Measurements from ENCODE around the gene MEGF9.

MEGF9 gene

DNA sequence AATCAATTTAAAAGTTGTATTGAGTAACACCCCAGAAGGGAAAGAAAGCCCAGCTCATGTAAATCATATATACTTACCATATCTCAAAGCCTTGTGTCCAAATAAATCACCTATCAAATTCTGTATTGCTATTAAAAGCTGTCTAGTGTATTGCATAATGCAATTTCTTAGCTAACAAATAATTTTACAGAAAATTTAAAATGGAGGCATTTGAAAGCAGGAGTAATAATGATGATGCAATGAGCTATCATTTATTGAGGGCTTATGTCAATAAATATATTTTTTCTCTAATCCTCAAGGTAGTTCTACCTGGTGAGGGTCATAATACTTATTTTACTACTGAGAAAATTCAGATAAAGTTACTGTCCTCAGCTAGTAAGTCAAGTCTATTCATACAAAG, 91.5 kb downstream of the MEGF9 start:
- no peak overlapping the region for H3K27ac ChIP-seq
- CTCF ChIA-PET = interaction anchor here (0.6 kb wide), 1 partner anchor 1334 kb away, joined by 3 read pairs; no protein-coding TSS in a partner anchor
- POLR2A ChIA-PET (ENCODE audit: low non-redundant PET) = no interaction called here
- DNase-seq (ENCODE audit: low spot score) = no peak
- TF ChIP-seq, protein P1, sequence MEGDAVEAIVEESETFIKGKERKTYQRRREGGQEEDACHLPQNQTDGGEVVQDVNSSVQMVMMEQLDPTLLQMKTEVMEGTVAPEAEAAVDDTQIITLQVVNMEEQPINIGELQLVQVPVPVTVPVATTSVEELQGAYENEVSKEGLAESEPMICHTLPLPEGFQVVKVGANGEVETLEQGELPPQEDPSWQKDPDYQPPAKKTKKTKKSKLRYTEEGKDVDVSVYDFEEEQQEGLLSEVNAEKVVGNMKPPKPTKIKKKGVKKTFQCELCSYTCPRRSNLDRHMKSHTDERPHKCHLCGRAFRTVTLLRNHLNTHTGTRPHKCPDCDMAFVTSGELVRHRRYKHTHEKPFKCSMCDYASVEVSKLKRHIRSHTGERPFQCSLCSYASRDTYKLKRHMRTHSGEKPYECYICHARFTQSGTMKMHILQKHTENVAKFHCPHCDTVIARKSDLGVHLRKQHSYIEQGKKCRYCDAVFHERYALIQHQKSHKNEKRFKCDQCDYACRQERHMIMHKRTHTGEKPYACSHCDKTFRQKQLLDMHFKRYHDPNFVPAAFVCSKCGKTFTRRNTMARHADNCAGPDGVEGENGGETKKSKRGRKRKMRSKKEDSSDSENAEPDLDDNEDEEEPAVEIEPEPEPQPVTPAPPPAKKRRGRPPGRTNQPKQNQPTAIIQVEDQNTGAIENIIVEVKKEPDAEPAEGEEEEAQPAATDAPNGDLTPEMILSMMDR (conservative IDR thresholded peaks at IDR 0.05; ENCODE audit: low read depth) = no peak

DNA sequence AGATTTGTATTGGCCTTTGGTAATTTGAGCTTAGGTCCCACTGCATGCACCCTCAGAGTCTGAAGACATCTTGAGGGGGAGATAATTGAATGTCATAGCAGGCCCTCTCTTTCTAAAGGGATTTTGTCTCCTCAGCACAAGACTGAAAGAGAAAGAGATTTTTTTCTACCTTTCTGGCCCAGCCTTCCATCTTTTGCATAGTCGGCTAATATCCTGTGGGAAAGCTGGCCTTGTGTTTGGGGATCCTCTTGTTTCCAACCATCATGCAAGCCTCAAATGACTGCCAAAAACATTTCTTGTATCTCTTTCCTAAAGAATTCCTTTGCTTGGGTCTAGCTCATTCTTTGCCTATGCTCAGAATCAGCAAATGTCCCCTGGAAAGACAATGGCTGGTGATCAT, 92.3 kb downstream of the MEGF9 start:
- no peak for DNase-seq (ENCODE audit: low spot score)
- TF ChIP-seq, protein P1 (conservative IDR thresholded peaks at IDR 0.05; ENCODE audit: low read depth) = no peak
- no peak overlapping the region for H3K27ac ChIP-seq
- ChIA-PET CTCF (interaction anchor here (0.6 kb wide), 1 partner anchor 200 kb away, joined by 4 read pairs; no protein-coding TSS in a partner anchor), POLR2A (ENCODE audit: low non-redundant PET) (no interaction called here)

DNA sequence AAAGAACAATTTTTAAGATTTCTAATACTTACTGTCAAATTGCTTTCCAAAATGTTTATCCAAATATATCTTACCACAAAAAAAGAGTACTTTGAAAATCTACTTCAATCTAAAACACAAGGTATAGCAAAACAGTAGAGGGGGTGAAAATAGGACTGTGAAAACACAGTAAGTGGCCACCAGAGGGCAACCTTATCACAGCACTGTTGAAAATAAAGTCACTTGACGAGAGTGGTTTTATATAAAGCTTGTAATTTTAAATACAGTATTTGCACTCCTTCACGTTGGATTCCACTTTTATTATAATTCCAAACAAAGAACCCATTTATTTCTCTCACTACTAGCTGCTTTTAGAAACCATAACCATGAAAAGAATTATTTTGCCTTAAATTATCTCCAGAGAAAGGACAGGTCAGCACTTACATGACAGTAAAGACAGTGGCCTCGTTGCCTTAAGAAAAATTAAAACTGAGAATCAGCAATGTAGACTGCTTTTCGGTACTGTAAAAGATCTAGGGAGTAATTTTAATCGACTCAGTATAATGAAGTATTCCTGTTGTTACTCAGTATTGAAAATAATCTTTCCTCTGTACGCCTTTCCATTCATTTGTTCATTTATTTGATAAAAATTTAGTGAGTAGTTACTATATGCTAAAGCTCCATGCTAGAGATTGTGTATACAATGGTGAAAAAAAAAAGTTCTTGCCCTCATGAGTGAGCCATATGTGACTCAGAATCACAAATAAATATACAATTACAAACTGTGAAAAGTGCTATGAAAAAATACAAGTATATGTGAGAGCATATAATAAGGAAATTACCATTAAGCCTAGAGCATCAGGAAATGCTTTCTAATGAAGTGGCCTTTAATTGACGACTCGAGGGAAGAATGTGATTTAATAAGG, 94.3 kb downstream of the MEGF9 start:
- CTCF ChIA-PET = interaction anchor here (0.6 to 1.2 kb wide), 28 partner anchors 9 to 1860 kb away, joined by 3 to 11 read pairs (median 4); no protein-coding TSS in a partner anchor
- no peak overlapping the region for H3K27ac ChIP-seq
- DNase-seq (ENCODE audit: low spot score) = peak; percentile 85
- TF ChIP-seq, protein P1 (conservative IDR thresholded peaks at IDR 0.05; ENCODE audit: low read depth) = peak; percentile 99
- POLR2A ChIA-PET (ENCODE audit: low non-redundant PET) = no interaction called here

DNA sequence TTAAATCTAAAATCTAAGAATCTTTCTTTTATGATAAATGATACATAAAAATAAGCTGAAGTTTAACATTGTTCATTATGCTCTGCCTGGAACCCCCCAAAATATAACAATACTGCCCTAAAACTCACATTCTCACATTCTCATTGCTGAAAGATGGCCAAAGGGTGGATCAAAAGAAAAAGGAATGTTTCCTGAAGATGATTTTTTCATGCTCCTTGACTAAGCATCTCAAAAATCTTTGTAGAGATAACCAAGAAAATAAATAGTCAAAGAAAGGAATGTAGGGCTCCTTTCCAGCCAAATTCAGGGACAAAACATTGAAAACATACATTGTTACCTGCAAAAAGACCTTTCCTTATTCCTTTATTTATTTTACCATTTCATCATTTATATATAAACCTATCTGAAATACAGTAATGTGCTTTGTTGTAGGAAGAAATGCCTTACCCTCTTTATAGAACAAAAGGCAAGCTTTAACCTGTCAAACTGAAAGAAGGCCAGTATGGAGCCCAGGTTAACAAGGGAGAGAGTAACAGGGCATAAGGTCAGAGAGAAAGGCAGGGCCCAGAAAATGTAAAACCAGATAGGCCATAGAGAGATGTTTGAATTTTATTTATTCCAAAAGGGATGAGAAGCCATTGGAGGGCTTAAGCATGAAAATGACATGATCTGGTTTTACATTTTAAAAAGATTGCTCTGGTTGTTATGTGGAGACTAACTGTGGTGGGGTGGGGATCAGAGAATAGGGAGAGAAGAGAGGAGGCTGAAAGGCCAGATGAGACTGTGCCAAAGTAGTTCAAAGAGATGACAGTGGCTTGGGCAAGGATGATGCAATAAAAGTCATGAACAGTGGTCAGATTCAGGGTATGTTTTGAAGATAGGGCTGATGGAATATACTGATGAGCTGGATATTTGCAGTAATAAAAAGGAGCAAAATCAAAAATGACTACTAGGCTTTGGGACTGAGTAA, 97.0 kb downstream of the MEGF9 start:
- TF ChIP-seq, protein P1 (conservative IDR thresholded peaks at IDR 0.05; ENCODE audit: low read depth) = no peak
- no peak overlapping the region for H3K27ac ChIP-seq
- POLR2A ChIA-PET (ENCODE audit: low non-redundant PET) = no interaction called here
- CTCF ChIA-PET = interaction anchor here (0.6 to 0.8 kb wide), 4 partner anchors 8 to 582 kb away, joined by 3 to 5 read pairs (median 3); no protein-coding TSS in a partner anchor
- no peak for DNase-seq (ENCODE audit: low spot score)

DNA sequence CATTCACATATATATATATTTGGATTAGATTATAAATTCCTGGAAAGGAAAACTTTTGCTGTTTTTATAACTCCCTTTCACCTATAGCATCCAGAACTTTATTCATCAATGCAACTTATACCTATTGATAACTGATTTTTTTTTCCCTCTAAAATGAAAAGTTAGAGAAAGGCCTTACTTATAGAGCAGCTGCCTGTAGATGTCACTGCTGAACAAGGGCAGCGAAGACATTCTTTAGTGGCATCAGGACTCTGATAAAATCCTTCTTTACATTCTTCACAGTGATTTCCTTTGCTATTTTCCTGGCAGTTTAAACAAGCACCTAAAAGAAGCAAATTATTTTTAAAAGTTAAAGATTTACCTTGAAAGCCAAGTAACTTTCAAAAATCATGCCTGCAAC, 102.1 kb downstream of the MEGF9 start:
- no peak overlapping the region for H3K27ac ChIP-seq
- DNase-seq (ENCODE audit: low spot score) = no peak
- ChIA-PET POLR2A (ENCODE audit: low non-redundant PET) (no interaction called here), CTCF (no interaction called here)
- TF ChIP-seq, protein P1 (conservative IDR thresholded peaks at IDR 0.05; ENCODE audit: low read depth) = peak; percentile 45

DNA sequence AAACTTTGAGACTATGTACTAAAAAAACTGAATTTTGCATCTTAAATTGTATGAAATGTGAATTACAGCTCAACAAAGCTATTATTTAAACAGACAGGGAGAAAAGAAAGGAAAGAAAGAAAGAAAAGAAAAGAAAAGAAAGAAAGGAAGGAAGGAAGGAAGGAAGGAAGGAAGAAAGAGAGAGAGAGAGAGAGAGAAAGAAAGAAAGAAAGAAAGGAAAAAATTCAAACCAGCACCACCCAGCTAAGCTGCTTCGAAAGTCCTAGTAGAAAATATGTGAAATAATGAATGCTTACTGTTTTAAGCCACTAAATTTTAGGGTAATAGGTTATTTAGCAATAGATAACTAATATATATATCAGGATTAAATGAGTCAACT, 102.6 kb downstream of the MEGF9 start:
- TF ChIP-seq, protein P1 (conservative IDR thresholded peaks at IDR 0.05; ENCODE audit: low read depth) = no peak
- H3K27ac ChIP-seq = no peak overlapping the region
- CTCF ChIA-PET = interaction anchor here (0.6 to 1.7 kb wide), 2 partner anchors 8 to 154 kb away, joined by 3 to 4 read pairs; no protein-coding TSS in a partner anchor
- DNase-seq (ENCODE audit: low spot score) = no peak
- POLR2A ChIA-PET (ENCODE audit: low non-redundant PET) = no interaction called here
